Measurements from ENCODE around the gene ZNF398. TPM values are rescaled to one million over a fixed set of nuclear protein-coding genes. Genes with fewer than 3 reads are reported as not detected.

Gene ZNF398
- total and polyA plus RNA-seq, 9 of the 15 experiments (the other 6 are each of a cell fraction or from before 2014, with no cell fraction given), result 4.0 to 18.6 (median 10.4) TPM

- no TSS peak for BruUV-seq (replicated peaks)
Observed at GRCh38 chr7:149188213-149188612, 41.0 kb downstream of the ZNF398 start.

More at GRCh38 chr7:149188213-149188612, 41.0 kb downstream of the ZNF398 start:
- in situ Hi-C loops (cut with MboI), result no loop called here
- no peak overlapping the region; the same call in 1 of the 2 replicates for H3K4me2 ChIP-seq (ENCODE audit: insufficient read depth, low read length)
- H3K4me3 ChIP-seq, result no peak overlapping the region
- ChIA-PET POLR2A (interaction anchor here (0.7 to 2.2 kb wide), 5 partner anchors 9 to 193 kb away, joined by 3 to 6 read pairs (median 3); partner anchors contain the start of gene ZNF398), CTCF (ENCODE audit: low intra/inter-chr PET ratio) (no interaction called here)
- no peaks in the 10 kb centered on the region for H3K79me2 ChIP-seq (ENCODE audit: control insufficient read depth, insufficient read depth, low read length)
- 38% methylated on average over 2 of the region's 2 CpGs for WGBS (ENCODE audit: insufficient coverage, low coverage, missing lambda C conversion rate)
- intact Hi-C loops (cut with micrococcal nuclease), result no loop called here
- no peaks in the 10 kb centered on the region for H4K20me1 ChIP-seq (replicated peaks; ENCODE audit: control insufficient read depth, insufficient read depth, low read length)
- H3K9me1 ChIP-seq (ENCODE audit: control insufficient read depth, insufficient read depth, low read length), result no peaks in the 10 kb centered on the region
- FAIRE-seq, result no peak
- H3K9me3 ChIP-seq (replicated peaks; ENCODE audit: control insufficient read depth, insufficient read depth, low read depth, low read length), result no peaks in the 10 kb centered on the region
- no peaks in the 10 kb centered on the region for H3K27me3 ChIP-seq (ENCODE audit: control insufficient read depth in 2 of 2, insufficient read depth in 2 of 2, low read length in 2 of 2)
- peaks cover 0 to 5% of the 10 kb centered on the region in 2 experiments; a peak in 1 of 5 replicates for H3K4me1 ChIP-seq (replicated peaks in 1 of 2; ENCODE audit: control insufficient read depth in 2 of 2, insufficient read depth in 2 of 2, low read length in 2 of 2)
- ATAC-seq, result no peak
- no peak overlapping the region; a peak in 1 of 4 replicates for H3K9ac ChIP-seq (ENCODE audit: insufficient read depth in 1 of 2, low read depth in 2 of 2, low read length in 2 of 2)
- no peak for DNase-seq (ENCODE audit: extremely low read depth in 1 of 4, low spot score in 3 of 4)
- H2AFZ ChIP-seq (ENCODE audit: low read depth, low read length), result peak overlapping the region; percentile 27
- TF ChIP-seq TAF1 (IDR thresholded peaks at IDR 0.05; ENCODE audit: control insufficient read depth, extremely low read depth, insufficient read depth, low read length, severe bottlenecking) (no peak), RCOR1 (IDR thresholded peaks at IDR 0.05; ENCODE audit: borderline replicate concordance in 1 of 2, low read depth in 2 of 2, low read length in 2 of 2) (no peak), HNRNPK (IDR thresholded peaks at IDR 0.05; ENCODE audit: low read depth, low read length, poor library complexity, severe bottlenecking) (no peak), SAFB (IDR thresholded peaks at IDR 0.05; ENCODE audit: borderline replicate concordance, low read depth, low read length) (no peak), ZNF644 (tag; IDR thresholded peaks at IDR 0.05; ENCODE audit: low read depth) (no peak), U2AF2 (optimal IDR thresholded peaks at IDR 0.05; ENCODE audit: low read depth, low read length) (no peak), ETV5 (CRISPR knock-in tag; IDR thresholded peaks at IDR 0.05; ENCODE audit: low read depth) (no peak), ZNF431 (CRISPR knock-in tag; IDR thresholded peaks at IDR 0.05) (no peak), ZFP30 (CRISPR knock-in tag; IDR thresholded peaks at IDR 0.05; ENCODE audit: borderline replicate concordance) (no peak), ZNF212 (CRISPR knock-in tag; IDR thresholded peaks at IDR 0.05) (no peak), MIER1 (IDR thresholded peaks at IDR 0.05; ENCODE audit: low read depth) (no peak), ESRRB (CRISPR knock-in tag; IDR thresholded peaks at IDR 0.05; ENCODE audit: borderline replicate concordance) (no peak), HNRNPH1 (optimal IDR thresholded peaks at IDR 0.05; ENCODE audit: low read depth, low read length) (no peak), PURB (CRISPR knock-in tag; IDR thresholded peaks at IDR 0.05; ENCODE audit: low read depth) (no peak), CLOCK (CRISPR knock-in tag; IDR thresholded peaks at IDR 0.05; ENCODE audit: borderline replicate concordance) (no peak), SMARCB1 (IDR thresholded peaks at IDR 0.05; ENCODE audit: insufficient read length, low read depth) (no peak), HSF4 (CRISPR knock-in tag; IDR thresholded peaks at IDR 0.05; ENCODE audit: borderline replicate concordance) (no peak), BRCA1 (IDR thresholded peaks at IDR 0.05) (no peak), BRCA1 (CRISPR knock-in tag; IDR thresholded peaks at IDR 0.05) (no peak)
- TF ChIP-seq, protein P1, sequence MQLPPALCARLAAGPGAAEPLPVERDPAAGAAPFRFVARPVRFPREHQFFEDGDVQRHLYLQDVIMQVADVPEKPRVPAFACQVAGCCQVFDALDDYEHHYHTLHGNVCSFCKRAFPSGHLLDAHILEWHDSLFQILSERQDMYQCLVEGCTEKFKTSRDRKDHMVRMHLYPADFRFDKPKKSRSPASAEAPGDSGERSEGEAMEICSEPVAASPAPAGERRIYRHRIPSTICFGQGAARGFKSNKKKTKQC (CRISPR knock-in tag; IDR thresholded peaks at IDR 0.05), result no peak
- H3K36me3 ChIP-seq (ENCODE audit: control insufficient read depth, insufficient read depth, low read length), result no peaks in the 10 kb centered on the region
- H3K27ac ChIP-seq (ENCODE audit: extremely low read depth, low read depth, low read length), result no peak overlapping the region

Measured in K562 (cell line).